Chondrocyte (in vitro differentiated cells): Measurements from ENCODE around the gene FER. TPM values are rescaled to one million over a fixed set of nuclear protein-coding genes. Genes with fewer than 3 reads are reported as not detected.
"Not testable (repeated sequence)": the region's sequence is repeated elsewhere in the genome, so short reads cannot be mapped to it uniquely, and the experiment has no call there.

Experiments used
- DNase-seq: peaks from one replicate; pipeline ENCODE4 v3.0.0; 2021; ENCODE audit warnings: mixed read lengths, low spot score
- H3K27ac Mint-ChIP-seq: one replicate; pipeline ENCODE4 v1.8.0; 2021; ENCODE audit warnings: mild to moderate bottlenecking, moderate library complexity, mixed read lengths; ENCODE audit not compliant: unreplicated experiment
- H3K27me3 Mint-ChIP-seq: 2 replicates; pipeline ENCODE4 v1.8.0; 2021; ENCODE audit warnings: low read depth, mixed read lengths
- H3K36me3 Mint-ChIP-seq: 2 replicates; pipeline ENCODE4 v1.8.0; 2021; ENCODE audit warnings: low read depth, mixed read lengths
- H3K4me1 Mint-ChIP-seq: 2 replicates; pipeline ENCODE4 v1.8.0; 2021; ENCODE audit warnings: low read depth, mild to moderate bottlenecking, mixed read lengths
- H3K4me3 Mint-ChIP-seq: one replicate; pipeline ENCODE4 v1.8.0; 2021; ENCODE audit warnings: mild to moderate bottlenecking, moderate library complexity, mixed read lengths; ENCODE audit not compliant: unreplicated experiment
- H3K9me3 Mint-ChIP-seq: 2 replicates; pipeline ENCODE4 v1.8.0; 2021; ENCODE audit warnings: low read depth, mixed read lengths
- CTCF ChIP-seq: fragments of 200-600 bp; sonication (generic); IDR thresholded peaks from 2 replicates; pipeline ENCODE4 v1.5.0; 2021; ENCODE audit warnings: antibody characterized with exemption, mild to moderate bottlenecking, moderate library complexity
- total RNA-seq: library from RNA; stranded (reverse); gene quantifications from 3 replicates; pipeline ENCODE4 v1.2.1, GENCODE V29; 2021

The FER gene
- total RNA-seq, 1 donor from 2014 or later, result 23.5 TPM

- H3K27me3 Mint-ChIP-seq, result no peaks in the 10 kb centered on the region
- DNase-seq, result no peak
- TF ChIP-seq CTCF, result no peak
- H3K27ac Mint-ChIP-seq, result no peak overlapping the region
- peaks cover 3% of the 10 kb centered on the region for H3K36me3 Mint-ChIP-seq
- no peaks in the 10 kb centered on the region for H3K9me3 Mint-ChIP-seq
- H3K4me1 Mint-ChIP-seq, result peaks cover 12% of the 10 kb centered on the region
- no peak overlapping the region for H3K4me3 Mint-ChIP-seq
Measured at GRCh38 chr5:109164001-109164400, 416.3 kb downstream of the FER start.

GRCh38 chr5:109167586-109167985 lies 419.9 kb downstream of the FER start:
- no peak overlapping the region for H3K4me3 Mint-ChIP-seq
- H3K36me3 Mint-ChIP-seq, result peaks cover 3% of the 10 kb centered on the region
- H3K9me3 Mint-ChIP-seq, result peaks cover 3% of the 10 kb centered on the region
- TF ChIP-seq CTCF, result no peak
- no peak overlapping the region for H3K27ac Mint-ChIP-seq
- no peak for DNase-seq
- peaks cover 2% of the 10 kb centered on the region for H3K4me1 Mint-ChIP-seq
- H3K27me3 Mint-ChIP-seq, result no peaks in the 10 kb centered on the region

- DNase-seq, result no peak
- peaks cover 3% of the 10 kb centered on the region for H3K36me3 Mint-ChIP-seq
- H3K27ac Mint-ChIP-seq, result no peak overlapping the region
- TF ChIP-seq CTCF, result no peak
- H3K4me1 Mint-ChIP-seq, result no peaks in the 10 kb centered on the region
- no peak overlapping the region for H3K4me3 Mint-ChIP-seq
- H3K27me3 Mint-ChIP-seq, result no peaks in the 10 kb centered on the region
- peaks cover 3% of the 10 kb centered on the region for H3K9me3 Mint-ChIP-seq
Measured at GRCh38 chr5:109168151-109168550, 420.5 kb downstream of the FER start.

GRCh38 chr5:109170629-109171350 lies 423.1 kb downstream of the FER start:
- Mint-ChIP-seq H3K27ac (no peak overlapping the region), H3K27me3 (no peaks in the 10 kb centered on the region), H3K4me1 (no peaks in the 10 kb centered on the region), H3K4me3 (no peak overlapping the region), H3K36me3 (peaks cover 2% of the 10 kb centered on the region), H3K9me3 (peaks cover 3% of the 10 kb centered on the region)
- TF ChIP-seq CTCF, result no peak
- no peak for DNase-seq

GRCh38 chr5:109171437-109172073 lies 423.9 kb downstream of the FER start:
- H3K27me3 Mint-ChIP-seq, H3K4me1 Mint-ChIP-seq, DNase-seq, H3K36me3 Mint-ChIP-seq, H3K4me3 Mint-ChIP-seq, H3K9me3 Mint-ChIP-seq, H3K27ac Mint-ChIP-seq: not testable (repeated sequence)
